GM18505 (cell line): Measurements from ENCODE around the gene NLGN3.

Experiments
- ATAC-seq: cut with Tn5 transposase; IDR thresholded peaks from one replicate; pipeline ENCODE4 v1.9.1; 2021; ENCODE audit not compliant: unreplicated experiment
- POLR2A ChIP-seq: IDR thresholded peaks from 4 replicates; pipeline ENCODE4 v1.6.1; 2011; ENCODE audit warnings: borderline replicate concordance; ENCODE audit not compliant: insufficient read depth, insufficient read length; ENCODE audit errors: extremely low read depth

NLGN3 gene

DNA sequence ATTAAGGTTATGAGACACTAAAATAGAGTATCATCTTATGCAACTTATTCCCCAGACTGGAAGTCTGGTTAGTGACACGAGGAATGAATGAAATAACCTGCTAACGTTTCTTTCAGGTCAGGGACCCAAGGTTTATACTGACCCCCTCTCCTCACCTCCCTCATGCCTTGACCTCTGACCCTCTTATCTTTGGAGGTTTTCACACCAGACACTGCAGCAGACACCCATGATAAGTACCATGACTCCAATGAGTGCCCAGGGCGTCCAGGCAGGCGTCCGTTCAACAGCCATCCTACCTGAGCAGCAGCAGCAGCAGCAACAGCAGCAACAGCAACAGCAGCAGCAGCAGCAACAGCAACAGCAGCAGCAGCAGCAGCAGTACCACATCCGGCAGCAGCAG lies 4.2 kb upstream of the NLGN3 start:
- ATAC-seq: no peak
- no peak for TF ChIP-seq POLR2A

GRCh38 chrX:71143508-71143907 lies 1.1 kb upstream of the NLGN3 start:
- no peak for TF ChIP-seq POLR2A
- no peak for ATAC-seq

DNA sequence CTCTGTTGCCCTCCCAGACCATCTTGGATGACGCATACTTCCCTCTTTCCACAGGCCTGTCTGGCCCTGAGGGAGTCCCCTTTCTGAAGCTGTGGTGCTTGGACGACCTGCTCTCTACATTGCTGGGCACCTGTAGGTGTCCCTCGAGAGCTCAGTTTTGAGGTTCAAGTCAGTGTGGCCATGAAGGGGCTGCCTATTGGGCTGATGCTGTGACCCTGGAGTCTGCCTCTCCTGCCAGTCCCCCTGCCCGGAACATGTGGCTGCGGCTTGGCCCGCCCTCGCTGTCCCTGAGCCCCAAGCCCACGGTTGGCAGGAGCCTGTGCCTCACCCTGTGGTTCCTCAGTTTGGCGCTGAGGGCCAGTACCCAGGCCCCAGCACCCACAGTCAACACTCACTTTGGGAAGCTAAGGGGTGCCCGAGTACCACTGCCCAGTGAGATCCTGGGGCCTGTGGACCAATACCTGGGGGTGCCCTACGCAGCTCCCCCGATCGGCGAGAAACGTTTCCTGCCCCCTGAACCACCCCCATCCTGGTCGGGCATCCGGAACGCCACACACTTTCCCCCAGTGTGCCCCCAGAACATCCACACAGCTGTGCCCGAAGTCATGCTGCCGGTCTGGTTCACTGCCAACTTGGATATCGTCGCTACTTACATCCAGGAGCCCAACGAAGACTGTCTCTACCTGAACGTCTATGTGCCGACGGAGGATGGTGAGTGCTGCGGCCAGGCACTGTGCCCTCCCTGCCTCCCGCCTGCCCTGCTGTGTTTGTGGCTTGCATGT lies 3.0 kb downstream of the NLGN3 start:
- TF ChIP-seq POLR2A: no peak
- no peak for ATAC-seq

GRCh38 chrX:71148278-71148663 lies 3.6 kb downstream of the NLGN3 start:
- ATAC-seq: no peak
- TF ChIP-seq POLR2A: no peak

GRCh38 chrX:71151366-71151765 lies 6.7 kb downstream of the NLGN3 start:
- no peak for TF ChIP-seq POLR2A
- no peak for ATAC-seq

GRCh38 chrX:71154196-71154595 lies 9.6 kb downstream of the NLGN3 start:
- no peak for TF ChIP-seq POLR2A
- ATAC-seq: no peak

DNA sequence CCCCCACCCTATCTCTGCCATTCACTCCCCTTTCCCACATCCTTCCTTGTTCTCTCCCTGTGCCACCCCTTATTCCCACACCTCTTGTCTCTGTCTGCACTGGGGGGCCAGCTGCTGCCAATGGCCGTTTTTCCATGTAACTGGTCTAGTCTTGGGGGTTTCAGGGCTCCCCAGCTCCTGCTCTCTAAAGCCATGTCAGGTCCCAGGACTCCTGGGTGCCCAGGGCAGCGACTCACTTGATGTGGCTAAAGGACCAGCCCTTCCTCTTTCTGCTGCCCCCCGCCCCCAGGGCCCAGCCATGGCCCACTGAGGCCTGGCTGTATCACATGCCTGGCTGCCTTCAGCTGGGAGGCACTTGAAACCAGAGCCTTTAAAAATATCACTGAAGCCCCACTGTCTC lies 10.0 kb downstream of the NLGN3 start:
- TF ChIP-seq POLR2A: no peak
- no peak for ATAC-seq

DNA sequence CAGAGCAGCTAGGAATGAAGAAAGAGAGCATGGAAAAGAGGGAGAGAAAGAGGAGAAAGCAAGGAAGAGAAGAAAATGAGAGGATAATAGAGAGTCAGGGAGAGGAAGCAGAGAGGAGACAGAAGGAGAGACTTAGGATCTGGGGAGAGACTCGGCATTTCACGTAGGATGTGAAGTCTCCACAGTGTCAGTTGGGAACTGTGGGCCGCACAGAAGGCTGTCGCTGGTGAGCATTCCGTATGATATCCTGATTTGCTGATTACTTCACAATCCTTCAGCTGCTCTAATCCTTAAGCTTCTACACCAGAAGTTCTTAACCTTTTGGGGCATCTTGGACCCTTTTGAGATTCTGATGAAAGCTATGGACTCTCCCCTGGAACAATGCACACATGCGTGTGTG lies 14.0 kb downstream of the NLGN3 start:
- no peak for ATAC-seq
- TF ChIP-seq POLR2A: no peak

- no peak for TF ChIP-seq POLR2A
- no peak for ATAC-seq
Measured at GRCh38 chrX:71159335-71159734, 14.7 kb downstream of the NLGN3 start.

- TF ChIP-seq POLR2A: no peak
- ATAC-seq: no peak
Measured at GRCh38 chrX:71160475-71160874, 15.8 kb downstream of the NLGN3 start.

DNA sequence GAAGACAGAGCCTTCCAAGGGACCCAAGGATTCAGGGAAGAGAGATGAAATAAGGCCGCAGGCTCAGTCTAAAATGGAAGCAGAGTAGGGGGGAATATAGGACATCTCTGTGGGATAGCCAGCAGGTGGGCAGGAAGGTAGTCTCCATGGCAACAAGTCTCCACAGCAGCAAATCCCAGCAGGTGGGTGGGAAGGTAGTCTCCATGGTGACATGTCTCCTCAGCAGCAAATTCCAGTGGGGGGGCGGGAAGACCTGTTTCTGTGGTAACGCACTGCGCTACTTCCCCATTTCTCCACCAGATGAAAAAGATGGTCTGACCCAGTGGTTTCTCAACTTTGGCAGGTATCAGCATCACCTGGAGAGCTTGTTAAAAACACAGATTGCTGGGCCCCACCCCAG lies 18.3 kb downstream of the NLGN3 start:
- no peak for TF ChIP-seq POLR2A
- no peak for ATAC-seq

DNA sequence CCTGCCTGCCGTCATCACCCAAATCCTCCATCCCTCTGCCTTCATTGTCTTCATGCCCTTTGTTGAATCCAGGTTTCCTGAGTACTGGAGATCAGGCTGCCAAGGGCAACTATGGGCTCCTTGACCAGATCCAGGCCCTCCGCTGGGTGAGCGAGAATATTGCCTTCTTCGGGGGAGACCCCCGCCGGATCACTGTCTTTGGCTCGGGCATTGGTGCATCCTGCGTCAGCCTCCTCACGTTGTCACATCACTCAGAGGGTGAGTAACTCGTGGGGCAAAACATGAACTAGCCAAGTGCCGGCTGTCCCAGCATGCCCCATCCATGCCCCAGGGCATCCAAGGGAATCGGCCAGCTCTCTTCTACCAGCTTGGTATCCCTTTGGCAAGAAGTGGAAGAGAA lies 19.4 kb downstream of the NLGN3 start:
- ATAC-seq: no peak
- no peak for TF ChIP-seq POLR2A

GRCh38 chrX:71166461-71166860 lies 21.8 kb downstream of the NLGN3 start:
- ATAC-seq: no peak
- TF ChIP-seq POLR2A: no peak

DNA sequence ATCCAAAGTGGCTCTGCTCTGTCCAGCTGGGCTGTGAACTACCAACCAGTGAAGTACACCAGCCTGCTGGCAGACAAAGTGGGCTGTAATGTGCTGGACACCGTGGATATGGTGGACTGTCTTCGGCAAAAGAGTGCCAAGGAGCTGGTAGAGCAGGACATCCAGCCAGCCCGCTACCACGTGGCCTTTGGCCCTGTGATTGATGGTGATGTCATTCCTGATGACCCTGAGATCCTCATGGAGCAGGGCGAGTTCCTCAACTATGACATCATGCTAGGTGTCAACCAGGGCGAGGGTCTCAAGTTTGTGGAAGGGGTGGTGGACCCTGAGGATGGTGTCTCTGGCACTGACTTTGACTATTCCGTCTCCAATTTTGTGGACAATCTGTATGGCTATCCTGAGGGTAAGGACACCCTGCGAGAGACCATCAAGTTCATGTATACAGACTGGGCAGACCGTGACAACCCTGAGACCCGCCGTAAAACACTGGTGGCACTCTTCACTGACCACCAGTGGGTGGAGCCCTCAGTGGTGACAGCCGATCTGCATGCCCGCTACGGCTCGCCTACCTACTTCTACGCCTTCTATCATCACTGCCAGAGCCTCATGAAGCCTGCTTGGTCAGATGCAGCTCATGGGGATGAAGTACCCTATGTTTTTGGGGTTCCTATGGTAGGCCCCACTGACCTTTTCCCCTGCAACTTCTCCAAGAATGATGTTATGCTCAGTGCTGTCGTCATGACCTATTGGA lies 22.6 kb downstream of the NLGN3 start:
- ATAC-seq: no peak
- no peak for TF ChIP-seq POLR2A
